Spleen (tissue), 13 donors: Measurements from ENCODE around the gene ANKRD60. TPM values are rescaled to one million over a fixed set of nuclear protein-coding genes. Genes with fewer than 3 reads are reported as not detected.

Experiments used
- DNase-seq: peaks from one replicate; pipeline ENCODE4 v3.0.0-alpha.2; 2020
- H3K27ac ChIP-seq, 8 donors: fragments of 200-600 bp; sonication (generic) in 7 of 8; 1 replicate in 4 of 8; 2 replicates in 4 of 8; pipeline versions ENCODE4 v1.5.0 to v1.8.0; 2016 to 2021; ENCODE audit warnings: inconsistent platforms in 4 of 8, mild to moderate bottlenecking in 4 of 8, moderate library complexity in 1 of 8
- H3K27me3 ChIP-seq, 7 donors: fragments of 200-600 bp; sonication (generic) in 6 of 7; replicated peaks in 1 of 7; 1 replicate in 4 of 7; 2 replicates in 3 of 7; pipeline versions ENCODE4 v1.5.0 to v1.8.0; 2016 to 2021; ENCODE audit warnings: inconsistent platforms in 3 of 7, mild to moderate bottlenecking in 1 of 7
- H3K36me3 ChIP-seq, 6 donors: fragments of 200-600 bp; sonication (generic) in 5 of 6; 1 replicate in 4 of 6; 2 replicates in 2 of 6; pipeline versions ENCODE4 v1.5.0 to v1.8.0; 2016 to 2021; ENCODE audit warnings: inconsistent platforms in 2 of 6
- H3K4me1 ChIP-seq, 6 donors: fragments of 200-600 bp; sonication (generic) in 5 of 6; 1 replicate in 3 of 6; 2 replicates in 3 of 6; pipeline versions ENCODE4 v1.5.0 to v1.8.0; 2016 to 2021; ENCODE audit warnings: inconsistent platforms in 3 of 6
- H3K4me3 ChIP-seq, 8 donors: fragments of 200-600 bp; sonication (generic) in 7 of 8; 1 replicate in 4 of 8; 2 replicates in 4 of 8; pipeline versions ENCODE4 v1.5.0 to v1.8.0; 2016 to 2021; ENCODE audit warnings: inconsistent platforms in 4 of 8, mild to moderate bottlenecking in 4 of 8, moderate library complexity in 2 of 8
- H3K9me3 ChIP-seq, 8 donors: fragments of 200-600 bp; sonication (generic) in 7 of 8; 1 replicate in 4 of 8; 2 replicates in 4 of 8; pipeline versions ENCODE4 v1.5.0 to v1.8.0; 2016 to 2021; ENCODE audit warnings: inconsistent platforms in 4 of 8
- POLR2A ChIP-seq, 3 donors: fragments of 450-650 bp; IDR thresholded peaks; one replicate each; pipeline ENCODE4 v1.5.1; 2017; ENCODE audit warnings: antibody characterized with exemption in 3 of 3, mild to moderate bottlenecking in 1 of 3
- POLR2AphosphoS5 ChIP-seq, 3 donors: sonication (generic); formaldehyde crosslinking; IDR thresholded peaks; one replicate each; pipeline ENCODE4 v1.5.1; 2017; ENCODE audit warnings: antibody characterized with exemption in 3 of 3
- WGBS, 5 donors: extraction: QIAGEN DNeasy Blood & Tissue Kit in 3 of 5; methylation state at CpG; one replicate each; pipeline versions ENCODE4 v1.1.5 to v1.1.7; 2013 to 2018; 5-methylcytosine and 5-hydroxymethylcytosine counted together
- intact Hi-C: fragments of 100-400 bp; cut with DNase I; formaldehyde crosslinking; loops from one replicate; pipeline ENCODE4 v1.15.0; 2023; ENCODE audit warnings: low total_unique reads
- long read RNA-seq, 2 donors: transcript quantifications; one replicate each; lab custom pipeline, GENCODE V29; 2026
- polyA plus RNA-seq, 3 donors: library from polyadenylated mRNA; stranded (reverse); fragments of 200-250 nt; gene quantifications; one replicate each; pipeline ENCODE4 v1.2.1, GENCODE V29; 2013
- total RNA-seq, 7 donors: library from RNA; depleted of rRNA in 3 of 7; stranded (reverse); fragments of >200 nt in 3 of 7; fragmentation: NEBNext Ultra II Directional in 4 of 7; extraction: Animal tissue kit (Norgen Biotek cat#: 25700) in 4 of 7; gene quantifications; one replicate each; pipeline versions ENCODE4 v1.1.0 to v1.2.1, GENCODE V29; 2016 to 2021
- TF ChIP-seq, protein P1 (sequence below), 11 experiments: fragments of 200-600 bp in 7 of 11; fragments of 450-650 bp in 4 of 11; sonication (generic) in 4 of 11; IDR thresholded peaks in 8 of 11; conservative IDR thresholded peaks in 3 of 11; 1 replicate in 7 of 11; 2 replicates in 4 of 11; pipeline versions ENCODE4 v1.4.0 to v1.8.0; 2016 to 2021; ENCODE audit warnings: antibody characterized with exemption in 11 of 11, inconsistent platforms in 4 of 11, mild to moderate bottlenecking in 1 of 11
- donor health status: healthy with polysubstance abuse.
- donor health status: DM: no; HTN: no; CAD: no; lungs with moderate emphysema.
- donor health status: DM: no; HTN: no; CAD: no.
- donor health status: Bipolar disorder and iron deficiency.
- donor health status: healthy.
- donor health status: DM: no; HTN: no; CAD: no.
- donor health status: DM: yes; HTN: yes; CAD: no.

The ANKRD60 gene, protein sequence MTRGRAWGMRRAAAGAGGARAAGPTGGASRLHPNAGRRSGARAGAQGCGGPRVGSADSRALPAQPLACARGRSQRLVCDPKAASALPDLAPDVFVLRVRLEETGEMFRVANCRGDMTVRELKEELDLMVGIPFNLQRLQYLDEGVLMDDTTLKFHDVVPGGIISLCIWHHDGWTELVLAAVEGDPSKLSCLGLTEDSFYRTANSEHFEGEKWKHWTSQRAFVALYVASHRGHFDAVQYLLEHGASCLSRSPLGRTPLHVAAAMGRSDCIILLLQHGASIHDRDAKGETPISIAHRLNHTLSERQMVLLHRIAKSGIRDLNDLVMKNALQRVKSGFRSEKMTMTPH
- total RNA-seq, result not detected
- not detected for polyA plus RNA-seq
- long read RNA-seq, donor 1, result 0 reads
- long read RNA-seq, donor 2, result 0 reads

DNA sequence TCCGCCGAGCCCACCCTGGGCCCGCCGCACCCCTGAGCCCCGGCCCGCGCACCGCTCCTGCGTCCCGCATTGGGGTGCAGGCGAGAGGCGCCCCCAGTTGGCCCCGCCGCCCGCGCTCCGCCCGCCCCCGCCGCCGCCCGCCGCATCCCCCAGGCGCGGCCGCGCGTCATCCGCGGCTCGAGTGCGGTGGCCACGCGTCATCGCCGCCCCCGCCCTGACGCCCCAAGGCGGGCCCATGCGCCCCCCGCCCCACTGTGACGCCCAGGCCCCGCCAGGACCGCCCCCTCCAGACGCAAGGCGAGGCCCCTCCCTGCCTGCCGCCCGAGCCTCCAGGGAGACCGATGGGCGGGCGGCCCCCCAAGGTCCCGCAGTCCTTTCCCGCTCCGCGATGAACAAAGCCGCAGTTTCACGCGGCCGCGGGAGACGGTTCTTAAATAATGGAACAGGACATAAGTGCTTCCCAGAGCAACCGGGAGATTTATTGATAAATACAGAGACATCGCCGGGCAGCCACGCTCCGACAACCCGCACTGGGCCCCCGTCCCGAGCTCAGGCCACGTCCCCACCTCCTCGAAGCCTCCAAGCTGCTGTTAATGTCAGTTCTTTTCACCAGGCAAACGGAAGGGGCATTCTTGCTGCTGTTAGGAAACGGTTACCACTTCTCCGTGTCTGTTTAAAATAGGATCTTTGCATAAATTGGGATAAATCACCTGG, at the start of gene ANKRD60:
Gene ANKRD60 (minus strand): TSS at position 170 of the 714 bp plus-strand sequence. CDS start 0 bp downstream, at position 170.
- no peaks in the 10 kb centered on the region for H3K9me3 ChIP-seq
- peaks cover 0 to 60% (median 36%) of the 10 kb centered on the region in 7 donors for H3K27me3 ChIP-seq
- peaks cover 0 to 20% (median 2%) of the 10 kb centered on the region in 6 donors for H3K36me3 ChIP-seq
- no peak within 1 kb of the TSS for H3K27ac ChIP-seq
- H3K4me1 ChIP-seq, result peaks cover 0 to 14% (median 5%) of the 10 kb centered on the region in 6 donors
- TF ChIP-seq POLR2AphosphoS5 (IDR thresholded peaks at IDR 0.05), result peak in 1 of 3 donors; percentile 23
- TF ChIP-seq, protein P1, sequence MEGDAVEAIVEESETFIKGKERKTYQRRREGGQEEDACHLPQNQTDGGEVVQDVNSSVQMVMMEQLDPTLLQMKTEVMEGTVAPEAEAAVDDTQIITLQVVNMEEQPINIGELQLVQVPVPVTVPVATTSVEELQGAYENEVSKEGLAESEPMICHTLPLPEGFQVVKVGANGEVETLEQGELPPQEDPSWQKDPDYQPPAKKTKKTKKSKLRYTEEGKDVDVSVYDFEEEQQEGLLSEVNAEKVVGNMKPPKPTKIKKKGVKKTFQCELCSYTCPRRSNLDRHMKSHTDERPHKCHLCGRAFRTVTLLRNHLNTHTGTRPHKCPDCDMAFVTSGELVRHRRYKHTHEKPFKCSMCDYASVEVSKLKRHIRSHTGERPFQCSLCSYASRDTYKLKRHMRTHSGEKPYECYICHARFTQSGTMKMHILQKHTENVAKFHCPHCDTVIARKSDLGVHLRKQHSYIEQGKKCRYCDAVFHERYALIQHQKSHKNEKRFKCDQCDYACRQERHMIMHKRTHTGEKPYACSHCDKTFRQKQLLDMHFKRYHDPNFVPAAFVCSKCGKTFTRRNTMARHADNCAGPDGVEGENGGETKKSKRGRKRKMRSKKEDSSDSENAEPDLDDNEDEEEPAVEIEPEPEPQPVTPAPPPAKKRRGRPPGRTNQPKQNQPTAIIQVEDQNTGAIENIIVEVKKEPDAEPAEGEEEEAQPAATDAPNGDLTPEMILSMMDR (IDR thresholded peaks at IDR 0.05 in 8 of 11, conservative IDR thresholded peaks at IDR 0.05 in 3 of 11), result no peak
- TF ChIP-seq POLR2A (IDR thresholded peaks at IDR 0.05), result no peak
- 2 to 7% (median 5%) methylated on average over 24 to 74 of the region's 74 CpGs for WGBS, 5 donors
- no peak for DNase-seq
- H3K4me3 ChIP-seq, result peak within 1 kb of the TSS in 3 of 8 donors; percentile 19 to 54 (median 25)
- intact Hi-C loops, result no loop called here

DNA sequence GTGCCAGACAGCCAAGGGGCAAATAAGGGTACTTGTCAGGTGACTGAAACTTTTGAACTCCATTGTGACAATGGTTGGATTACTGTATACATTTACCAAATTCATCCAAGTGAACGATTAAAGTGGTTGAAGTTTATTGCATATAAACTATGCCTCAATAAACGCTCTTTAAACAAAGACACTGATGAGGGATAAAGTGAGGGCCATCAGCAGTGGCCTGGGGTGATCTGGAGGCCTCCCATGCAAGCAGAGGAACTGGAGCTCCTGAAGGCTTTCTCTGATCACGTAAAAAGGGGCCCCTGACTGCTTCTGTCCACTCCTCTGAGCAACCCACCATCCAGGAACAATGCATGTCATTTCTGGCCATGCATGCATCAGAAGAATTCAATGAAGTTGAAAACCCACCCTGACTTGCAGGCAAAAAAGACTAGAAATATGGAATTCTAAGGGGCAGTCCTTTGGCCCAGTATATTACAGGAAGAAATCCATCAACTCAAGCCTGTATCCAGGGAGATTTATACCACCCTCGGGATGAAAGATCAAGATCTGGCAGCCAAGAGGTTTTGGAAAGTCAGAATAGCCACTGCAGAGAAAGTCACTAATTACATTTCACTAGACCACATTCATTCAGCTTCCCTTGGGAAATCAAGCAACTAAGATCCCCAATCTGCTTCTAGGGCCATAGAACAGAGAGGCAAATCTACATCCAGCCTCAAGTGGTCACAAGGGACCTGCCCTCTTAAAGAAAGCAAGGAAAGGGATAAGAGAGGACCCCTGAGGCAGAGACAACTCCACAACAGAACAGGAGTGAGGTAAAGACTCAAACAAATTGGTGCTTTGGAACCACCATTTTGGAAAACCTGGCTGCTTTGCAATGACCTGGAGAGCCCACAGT, 49.4 kb upstream of the ANKRD60 start:
- 71 to 90% (median 85%) methylated on average over 4 of the region's 4 CpGs for WGBS, 5 donors
- TF ChIP-seq POLR2A (IDR thresholded peaks at IDR 0.05) (no peak), POLR2AphosphoS5 (IDR thresholded peaks at IDR 0.05) (no peak)
- TF ChIP-seq, protein P1 (IDR thresholded peaks at IDR 0.05 in 8 of 11, conservative IDR thresholded peaks at IDR 0.05 in 3 of 11), result no peak
- no peaks in the 10 kb centered on the region for H3K27me3 ChIP-seq
- no peak overlapping the region for H3K4me3 ChIP-seq
- intact Hi-C loops, result no loop called here
- no peak for DNase-seq
- peaks cover 0 to 15% (median 0%) of the 10 kb centered on the region in 6 donors for H3K36me3 ChIP-seq
- H3K9me3 ChIP-seq, result peaks cover 0 to 11% (median 5%) of the 10 kb centered on the region in 8 donors
- no peak overlapping the region for H3K27ac ChIP-seq
- H3K4me1 ChIP-seq, result no peaks in the 10 kb centered on the region

DNA sequence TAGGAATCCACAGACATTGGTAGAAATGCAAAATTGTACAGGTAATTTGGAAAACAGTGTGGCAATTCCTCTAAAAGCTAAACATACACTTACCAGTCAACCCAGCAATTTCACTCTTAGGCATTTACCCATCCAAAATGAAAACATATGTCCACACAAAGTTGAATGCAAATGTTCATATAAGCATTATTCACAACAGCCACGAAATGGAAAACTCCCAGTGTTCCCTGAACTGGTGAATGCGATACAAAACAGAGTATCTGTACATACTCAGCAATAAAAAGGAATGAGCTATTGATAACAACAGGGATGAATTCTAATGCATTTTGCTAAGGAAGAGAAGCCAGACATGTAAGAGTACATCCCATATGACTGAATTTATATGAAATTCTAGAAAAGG, 48.7 kb upstream of the ANKRD60 start:
- 89 to 99% (median 96%) methylated on average over 2 of the region's 2 CpGs for WGBS, 5 donors
- intact Hi-C loops, result no loop called here
- no peak for TF ChIP-seq POLR2AphosphoS5 (IDR thresholded peaks at IDR 0.05)
- no peak for TF ChIP-seq POLR2A (IDR thresholded peaks at IDR 0.05)
- TF ChIP-seq, protein P1 (IDR thresholded peaks at IDR 0.05 in 8 of 11, conservative IDR thresholded peaks at IDR 0.05 in 3 of 11), result no peak

More for the DNA sequence above, 48.7 kb upstream of the ANKRD60 start:
- Histone ChIP-seq H3K27me3 (no peaks in the 10 kb centered on the region), H3K4me3 (no peak overlapping the region), H3K27ac (no peak overlapping the region), H3K9me3 (peaks cover 0 to 11% (median 5%) of the 10 kb centered on the region in 8 donors), H3K36me3 (peaks cover 0 to 22% (median under 1%) of the 10 kb centered on the region in 6 donors), H3K4me1 (no peaks in the 10 kb centered on the region)
- no peak for DNase-seq
